ENCODE data around the gene NAPA. TPM values are rescaled to one million over a fixed set of nuclear protein-coding genes. Genes with fewer than 3 reads are reported as not detected.
A peak's percentile ranks its signal among the peaks of the same experiment; 100 is the strongest.

Gene NAPA
- total RNA-seq, 3 donors from 2014 or later: 82.4 to 117 (median 96.0) TPM

DNA sequence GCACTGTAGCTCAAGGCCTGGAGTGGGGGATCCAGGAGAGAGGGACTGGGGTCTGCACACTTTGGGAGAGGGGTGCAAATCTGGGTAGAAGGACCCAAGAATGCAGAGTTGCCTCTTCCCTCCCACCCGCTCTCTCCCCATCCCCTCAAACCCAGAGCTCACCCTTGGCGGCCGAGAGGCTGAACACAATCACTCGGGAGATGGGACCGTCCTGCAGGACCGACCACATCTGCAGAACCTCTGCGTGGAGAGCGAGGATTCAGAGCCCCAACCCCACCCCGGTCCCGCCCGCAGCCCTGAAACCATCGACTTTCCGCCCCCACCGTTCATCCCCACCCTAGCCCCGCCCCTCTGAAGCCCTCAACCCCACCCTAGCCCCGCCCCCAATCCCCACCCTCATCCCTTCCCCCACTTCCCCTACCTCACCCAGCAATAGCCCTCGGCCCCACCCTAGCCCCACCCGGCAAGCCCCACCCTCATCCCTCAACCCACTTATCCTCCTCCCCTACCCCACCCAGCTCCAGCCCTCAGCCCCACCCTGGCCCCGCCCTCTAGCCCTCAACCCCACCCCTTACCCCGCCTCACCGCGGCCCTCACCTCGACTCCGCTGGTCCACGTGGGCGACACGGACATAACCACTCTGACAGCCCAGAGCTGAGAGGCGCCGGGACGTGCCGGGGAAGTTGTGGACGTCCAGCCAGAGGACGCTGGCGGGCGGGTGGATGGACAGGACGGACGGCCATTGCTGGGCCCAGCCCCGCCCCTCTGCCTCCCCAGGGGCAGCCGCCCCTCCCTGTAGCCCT lies 35.0 kb downstream of the NAPA start:
- H3K27ac ChIP-seq: no peak overlapping the region
- peak overlapping the region in 2 of 3 donors; percentile 7 to 27 for H3K4me3 ChIP-seq
- TF ChIP-seq POLR2AphosphoS5 (IDR thresholded peaks at IDR 0.05) (no peak), POLR2A (IDR thresholded peaks at IDR 0.05) (no peak), CTCF (IDR thresholded peaks at IDR 0.05) (no peak)
- intact Hi-C loops (cut with DNase I; ENCODE audit: low total_unique reads): no loop called here
- H3K9me3 ChIP-seq: no peaks in the 10 kb centered on the region
- no peak for DNase-seq (ENCODE audit: low spot score in 2 of 2)
- no peaks in the 10 kb centered on the region for H3K36me3 ChIP-seq
- H3K27me3 ChIP-seq: no peaks in the 10 kb centered on the region
- peaks cover 0 to 7% of the 10 kb centered on the region in 2 donors for H3K4me1 ChIP-seq

GRCh38 chr19:47476438-47476972 lies 38.4 kb downstream of the NAPA start:
- intact Hi-C loops (cut with DNase I; ENCODE audit: low total_unique reads): no loop called here
- no peak for DNase-seq (ENCODE audit: low spot score in 2 of 2)
- Histone ChIP-seq H3K9me3 (no peaks in the 10 kb centered on the region), H3K27me3 (peaks cover 0 to 23% of the 10 kb centered on the region in 2 donors), H3K4me3 (no peak overlapping the region), H3K36me3 (no peaks in the 10 kb centered on the region), H3K27ac (no peak overlapping the region), H3K4me1 (peaks cover 0 to 8% of the 10 kb centered on the region in 2 donors)
- TF ChIP-seq POLR2A (IDR thresholded peaks at IDR 0.05) (no peak), POLR2AphosphoS5 (IDR thresholded peaks at IDR 0.05) (no peak), CTCF (IDR thresholded peaks at IDR 0.05) (no peak)

DNA sequence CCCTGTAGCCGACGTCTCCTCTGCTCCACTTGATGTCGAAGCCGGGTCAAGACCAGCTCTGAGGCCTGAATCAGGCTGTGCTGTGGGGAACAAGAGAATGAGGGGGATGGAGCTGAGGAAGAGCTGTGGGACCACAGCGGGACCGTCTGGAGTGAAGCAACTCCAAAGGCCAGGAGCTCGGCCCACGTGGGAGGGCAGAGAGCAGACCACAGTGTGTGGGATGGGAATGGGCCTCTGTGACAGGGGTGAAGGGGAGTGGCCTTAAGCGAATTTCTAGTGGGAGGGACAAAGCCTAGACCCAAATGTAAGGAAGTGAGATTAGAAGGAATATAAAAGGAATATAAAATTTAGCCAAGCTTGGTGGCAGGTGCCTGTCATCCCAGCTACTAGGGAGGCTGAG lies 39.4 kb downstream of the NAPA start:
- H3K9me3 ChIP-seq: no peaks in the 10 kb centered on the region
- peaks cover 0 to 10% of the 10 kb centered on the region in 2 donors for H3K4me1 ChIP-seq
- intact Hi-C loops (cut with DNase I; ENCODE audit: low total_unique reads): no loop called here
- TF ChIP-seq POLR2A (IDR thresholded peaks at IDR 0.05) (no peak), POLR2AphosphoS5 (IDR thresholded peaks at IDR 0.05) (no peak), CTCF (IDR thresholded peaks at IDR 0.05) (no peak)
- H3K27ac ChIP-seq: no peak overlapping the region
- H3K36me3 ChIP-seq: no peaks in the 10 kb centered on the region
- H3K27me3 ChIP-seq: peaks cover 0 to 34% of the 10 kb centered on the region in 2 donors
- H3K4me3 ChIP-seq: no peak overlapping the region
- no peak for DNase-seq (ENCODE audit: low spot score in 2 of 2)

DNA sequence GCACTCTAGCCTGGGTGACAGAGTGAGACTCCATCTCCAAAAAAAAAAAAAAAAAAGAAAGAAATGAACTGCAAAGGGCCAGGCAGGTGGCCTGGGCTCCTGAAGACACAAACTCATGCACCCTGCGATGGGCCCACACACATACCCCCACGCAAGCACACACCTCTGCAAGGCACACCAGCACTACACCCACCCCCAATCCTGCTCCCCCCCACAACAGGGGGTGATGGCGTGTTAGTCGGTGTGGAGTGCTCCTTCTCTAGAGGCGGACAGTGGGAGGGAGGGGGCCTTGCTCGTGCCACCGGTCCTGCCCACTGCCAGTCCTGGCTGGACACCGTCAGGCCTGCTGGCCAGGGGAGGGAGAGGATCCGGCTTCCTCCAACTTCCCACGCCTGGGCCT lies 41.5 kb downstream of the NAPA start:
- DNase-seq (ENCODE audit: low spot score in 2 of 2): no peak
- TF ChIP-seq CTCF (IDR thresholded peaks at IDR 0.05) (no peak), POLR2A (IDR thresholded peaks at IDR 0.05) (no peak), POLR2AphosphoS5 (IDR thresholded peaks at IDR 0.05) (no peak)
- Histone ChIP-seq H3K36me3 (no peaks in the 10 kb centered on the region), H3K27me3 (peaks cover 0 to 49% of the 10 kb centered on the region in 2 donors), H3K27ac (no peak overlapping the region), H3K4me3 (no peak overlapping the region), H3K4me1 (peaks cover 0 to 10% of the 10 kb centered on the region in 2 donors), H3K9me3 (no peaks in the 10 kb centered on the region)
- intact Hi-C loops (cut with DNase I; ENCODE audit: low total_unique reads): no loop called here

All from breast epithelium (tissue), 4 donors.